Measurements from ENCODE around the gene PTPN6. TPM values are rescaled to one million over a fixed set of nuclear protein-coding genes. Genes with fewer than 3 reads are reported as not detected.

Gene PTPN6
- total RNA-seq, 2 donors from 2014 or later = 30.6 to 43.2 TPM

GRCh38 chr12:6950401-6950801 is 755 bp upstream of the PTPN6 start:
- H3K27ac ChIP-seq = no peak overlapping the region
- no peaks in the 10 kb centered on the region for H3K9me3 ChIP-seq
- peaks cover 12% of the 10 kb centered on the region for H3K4me1 ChIP-seq (replicated peaks)
- WGBS = 100% methylated on average over 1 of the region's 1 CpG
- H3K27me3 ChIP-seq (replicated peaks; ENCODE audit: insufficient read depth) = no peaks in the 10 kb centered on the region
- no peak overlapping the region for H3K4me3 ChIP-seq
- no peak for DNase-seq (ENCODE audit: low spot score)
- intact Hi-C loops (cut with DNase I) = no loop called here
- TF ChIP-seq, protein P1, sequence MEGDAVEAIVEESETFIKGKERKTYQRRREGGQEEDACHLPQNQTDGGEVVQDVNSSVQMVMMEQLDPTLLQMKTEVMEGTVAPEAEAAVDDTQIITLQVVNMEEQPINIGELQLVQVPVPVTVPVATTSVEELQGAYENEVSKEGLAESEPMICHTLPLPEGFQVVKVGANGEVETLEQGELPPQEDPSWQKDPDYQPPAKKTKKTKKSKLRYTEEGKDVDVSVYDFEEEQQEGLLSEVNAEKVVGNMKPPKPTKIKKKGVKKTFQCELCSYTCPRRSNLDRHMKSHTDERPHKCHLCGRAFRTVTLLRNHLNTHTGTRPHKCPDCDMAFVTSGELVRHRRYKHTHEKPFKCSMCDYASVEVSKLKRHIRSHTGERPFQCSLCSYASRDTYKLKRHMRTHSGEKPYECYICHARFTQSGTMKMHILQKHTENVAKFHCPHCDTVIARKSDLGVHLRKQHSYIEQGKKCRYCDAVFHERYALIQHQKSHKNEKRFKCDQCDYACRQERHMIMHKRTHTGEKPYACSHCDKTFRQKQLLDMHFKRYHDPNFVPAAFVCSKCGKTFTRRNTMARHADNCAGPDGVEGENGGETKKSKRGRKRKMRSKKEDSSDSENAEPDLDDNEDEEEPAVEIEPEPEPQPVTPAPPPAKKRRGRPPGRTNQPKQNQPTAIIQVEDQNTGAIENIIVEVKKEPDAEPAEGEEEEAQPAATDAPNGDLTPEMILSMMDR (IDR thresholded peaks at IDR 0.05) = no peak
- TF ChIP-seq POLR2AphosphoS5 (IDR thresholded peaks at IDR 0.05) (no peak), POLR2A (IDR thresholded peaks at IDR 0.05) (no peak)
- no peaks in the 10 kb centered on the region for H3K36me3 ChIP-seq

DNA sequence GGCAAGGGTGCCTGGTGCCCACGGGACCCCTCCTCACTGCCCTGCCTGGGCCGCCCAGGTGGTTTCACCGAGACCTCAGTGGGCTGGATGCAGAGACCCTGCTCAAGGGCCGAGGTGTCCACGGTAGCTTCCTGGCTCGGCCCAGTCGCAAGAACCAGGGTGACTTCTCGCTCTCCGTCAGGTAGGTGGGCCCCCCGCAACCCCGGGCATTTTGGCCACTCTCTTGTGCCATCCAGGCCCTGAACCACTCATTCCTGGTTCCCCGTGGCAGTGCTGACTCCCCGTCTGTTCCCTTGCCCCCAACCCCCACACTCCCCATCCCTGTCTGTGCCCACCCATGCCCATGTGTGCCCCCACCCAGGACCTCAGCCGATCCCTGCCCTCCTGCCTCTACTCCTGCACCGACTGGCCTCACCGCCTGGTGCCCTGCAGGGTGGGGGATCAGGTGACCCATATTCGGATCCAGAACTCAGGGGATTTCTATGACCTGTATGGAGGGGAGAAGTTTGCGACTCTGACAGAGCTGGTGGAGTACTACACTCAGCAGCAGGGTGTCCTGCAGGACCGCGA is 480 bp downstream of the PTPN6 start:
- intact Hi-C loops (cut with DNase I) = no loop called here
- H3K36me3 ChIP-seq = no peaks in the 10 kb centered on the region
- H3K27me3 ChIP-seq (replicated peaks; ENCODE audit: insufficient read depth) = no peaks in the 10 kb centered on the region
- peak overlapping the region; percentile 11 to 14 for H3K4me3 ChIP-seq
- H3K9me3 ChIP-seq = no peaks in the 10 kb centered on the region
- no peak overlapping the region for H3K27ac ChIP-seq
- WGBS = 86% methylated on average over 20 of the region's 20 CpGs
- no peak for DNase-seq (ENCODE audit: low spot score)
- H3K4me1 ChIP-seq (replicated peaks) = peaks cover 5% of the 10 kb centered on the region
- TF ChIP-seq, protein P1 (IDR thresholded peaks at IDR 0.05) = no peak

GRCh38 chr12:6952121-6952862 is 1.1 kb downstream of the PTPN6 start:
- TF ChIP-seq, protein P1 (IDR thresholded peaks at IDR 0.05) = no peak
- no peak for TF ChIP-seq POLR2A (IDR thresholded peaks at IDR 0.05)
- no peak for TF ChIP-seq POLR2AphosphoS5 (IDR thresholded peaks at IDR 0.05)
- H3K27ac ChIP-seq = no peak overlapping the region

DNA sequence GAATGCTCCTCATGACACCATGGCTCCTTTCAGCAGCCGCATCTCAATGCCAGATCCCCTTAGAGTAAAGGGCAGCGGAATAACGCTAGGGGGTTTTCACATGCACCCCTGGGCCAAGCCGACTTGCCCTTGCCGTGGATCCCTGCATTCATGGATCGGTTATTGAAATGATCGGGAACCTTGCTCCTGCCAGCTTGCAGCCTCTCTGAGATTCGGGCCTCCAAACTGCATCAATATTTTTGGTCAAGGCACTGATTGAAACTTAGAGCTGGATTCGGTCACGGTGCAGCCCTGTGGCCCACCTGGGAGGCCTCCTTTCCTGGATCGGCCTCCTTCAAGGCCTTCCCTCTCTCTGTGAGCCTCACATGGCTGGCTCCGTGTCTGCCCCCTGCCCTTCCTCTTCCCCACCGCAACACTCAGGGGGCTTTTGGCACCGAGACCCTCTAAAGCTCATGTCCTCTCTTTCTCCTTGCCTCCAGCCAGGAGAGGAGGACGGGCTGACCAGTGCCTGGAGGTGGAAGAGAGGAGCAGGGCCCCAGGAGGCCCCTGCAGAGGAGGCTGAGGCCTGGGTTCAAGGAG is 1.8 kb downstream of the PTPN6 start:
- intact Hi-C loops (cut with DNase I) = no loop called here
- no peak for DNase-seq (ENCODE audit: low spot score)
- Histone ChIP-seq H3K4me3 (no peak overlapping the region), H3K27ac (no peak overlapping the region), H3K27me3 (replicated peaks; ENCODE audit: insufficient read depth) (no peaks in the 10 kb centered on the region), H3K9me3 (no peaks in the 10 kb centered on the region), H3K36me3 (no peaks in the 10 kb centered on the region), H3K4me1 (replicated peaks) (no peaks in the 10 kb centered on the region)
- TF ChIP-seq, protein P1 (IDR thresholded peaks at IDR 0.05) = no peak
- TF ChIP-seq POLR2AphosphoS5 (IDR thresholded peaks at IDR 0.05) = no peak
- TF ChIP-seq POLR2A (IDR thresholded peaks at IDR 0.05) = no peak
- WGBS = 82% methylated on average over 15 of the region's 15 CpGs

More at GRCh38 chr12:6952121-6952862, 1.1 kb downstream of the PTPN6 start:
- Histone ChIP-seq H3K36me3 (no peaks in the 10 kb centered on the region), H3K9me3 (no peaks in the 10 kb centered on the region), H3K4me1 (replicated peaks) (peaks cover under 1% of the 10 kb centered on the region), H3K27me3 (replicated peaks; ENCODE audit: insufficient read depth) (no peaks in the 10 kb centered on the region), H3K4me3 (peak overlapping the region; percentile 10 to 11)
- WGBS = 76% methylated on average over 22 of the region's 22 CpGs
- no peak for DNase-seq (ENCODE audit: low spot score)
- intact Hi-C loops (cut with DNase I) = no loop called here
